ENCODE results near the gene ANKRD39.

Gene ANKRD39

GRCh38 chr2:96860065-96861029, 2.5 kb upstream of the ANKRD39 start:
- H3K9ac ChIP-seq (ENCODE audit: low read length), result no peak overlapping the region
- peak overlapping the region; percentile 24 for H3K27ac ChIP-seq (ENCODE audit: low read depth, low read length)
- peaks cover 46% of the 10 kb centered on the region for H3K4me1 ChIP-seq (ENCODE audit: insufficient read depth, low read length)
- H3K4me3 ChIP-seq (ENCODE audit: low read depth in 1 of 2, low read length in 2 of 2), result no peak overlapping the region
- no peaks in the 10 kb centered on the region for H3K9me3 ChIP-seq (ENCODE audit: low read length)
- H3K36me3 ChIP-seq (ENCODE audit: insufficient read depth, low read length), result peaks cover 39% of the 10 kb centered on the region
- H3K27me3 ChIP-seq (ENCODE audit: control insufficient read depth in 1 of 2, insufficient read depth in 2 of 2, low read length in 2 of 2), result no peaks in the 10 kb centered on the region

- H3K27ac ChIP-seq (ENCODE audit: low read depth, low read length), result peak overlapping the region; percentile 89
- no peak overlapping the region for H3K9ac ChIP-seq (ENCODE audit: low read length)
- H3K9me3 ChIP-seq (ENCODE audit: low read length), result no peaks in the 10 kb centered on the region
- H3K4me3 ChIP-seq (ENCODE audit: low read depth in 1 of 2, low read length in 2 of 2), result no peak overlapping the region
- H3K4me1 ChIP-seq (ENCODE audit: insufficient read depth, low read length), result peaks cover 40% of the 10 kb centered on the region
- peaks cover 32% of the 10 kb centered on the region for H3K36me3 ChIP-seq (ENCODE audit: insufficient read depth, low read length)
- no peaks in the 10 kb centered on the region for H3K27me3 ChIP-seq (ENCODE audit: control insufficient read depth in 1 of 2, insufficient read depth in 2 of 2, low read length in 2 of 2)
Measured at GRCh38 chr2:96859681-96860064, 1.9 kb upstream of the ANKRD39 start.

GRCh38 chr2:96859099-96859649, 1.4 kb upstream of the ANKRD39 start:
- no peaks in the 10 kb centered on the region for H3K9me3 ChIP-seq (ENCODE audit: low read length)
- H3K4me3 ChIP-seq (ENCODE audit: low read depth in 1 of 2, low read length in 2 of 2), result peak overlapping the region; percentile 20 to 45
- peak overlapping the region; percentile 89 for H3K27ac ChIP-seq (ENCODE audit: low read depth, low read length)
- peaks cover 35% of the 10 kb centered on the region for H3K4me1 ChIP-seq (ENCODE audit: insufficient read depth, low read length)
- no peaks in the 10 kb centered on the region for H3K27me3 ChIP-seq (ENCODE audit: control insufficient read depth in 1 of 2, insufficient read depth in 2 of 2, low read length in 2 of 2)
- peaks cover 27% of the 10 kb centered on the region for H3K36me3 ChIP-seq (ENCODE audit: insufficient read depth, low read length)
- no peak overlapping the region for H3K9ac ChIP-seq (ENCODE audit: low read length)

GRCh38 chr2:96856776-96857666, 795 bp downstream of the ANKRD39 start:
- no peaks in the 10 kb centered on the region for H3K9me3 ChIP-seq (ENCODE audit: low read length)
- H3K27me3 ChIP-seq (ENCODE audit: control insufficient read depth in 1 of 2, insufficient read depth in 2 of 2, low read length in 2 of 2), result no peaks in the 10 kb centered on the region
- peaks cover 23% of the 10 kb centered on the region for H3K36me3 ChIP-seq (ENCODE audit: insufficient read depth, low read length)
- H3K9ac ChIP-seq (ENCODE audit: low read length), result peak overlapping the region; percentile 46
- peak overlapping the region; percentile 67 to 88 for H3K4me3 ChIP-seq (ENCODE audit: low read depth in 1 of 2, low read length in 2 of 2)
- peaks cover 32% of the 10 kb centered on the region for H3K4me1 ChIP-seq (ENCODE audit: insufficient read depth, low read length)
- peak overlapping the region; percentile 89 for H3K27ac ChIP-seq (ENCODE audit: low read depth, low read length)

- Histone ChIP-seq H3K27ac (ENCODE audit: low read depth, low read length) (no peak overlapping the region), H3K36me3 (ENCODE audit: insufficient read depth, low read length) (peaks cover 31% of the 10 kb centered on the region), H3K4me3 (ENCODE audit: low read depth in 1 of 2, low read length in 2 of 2) (no peak overlapping the region), H3K4me1 (ENCODE audit: insufficient read depth, low read length) (peaks cover 12% of the 10 kb centered on the region), H3K9ac (ENCODE audit: low read length) (no peak overlapping the region), H3K27me3 (ENCODE audit: control insufficient read depth in 1 of 2, insufficient read depth in 2 of 2, low read length in 2 of 2) (no peaks in the 10 kb centered on the region), H3K9me3 (ENCODE audit: low read length) (no peaks in the 10 kb centered on the region)
Measured at GRCh38 chr2:96853321-96853720, 4.5 kb downstream of the ANKRD39 start.

- H3K4me3 ChIP-seq (ENCODE audit: low read depth in 1 of 2, low read length in 2 of 2), result no peak overlapping the region
- no peak overlapping the region for H3K27ac ChIP-seq (ENCODE audit: low read depth, low read length)
- H3K4me1 ChIP-seq (ENCODE audit: insufficient read depth, low read length), result peaks cover 12% of the 10 kb centered on the region
- no peaks in the 10 kb centered on the region for H3K27me3 ChIP-seq (ENCODE audit: control insufficient read depth in 1 of 2, insufficient read depth in 2 of 2, low read length in 2 of 2)
- no peaks in the 10 kb centered on the region for H3K9me3 ChIP-seq (ENCODE audit: low read length)
- H3K36me3 ChIP-seq (ENCODE audit: insufficient read depth, low read length), result peaks cover 36% of the 10 kb centered on the region
- no peak overlapping the region for H3K9ac ChIP-seq (ENCODE audit: low read length)
Measured at GRCh38 chr2:96852667-96853066, 5.1 kb downstream of the ANKRD39 start.

- H3K9me3 ChIP-seq (ENCODE audit: low read length), result no peaks in the 10 kb centered on the region
- H3K27ac ChIP-seq (ENCODE audit: low read depth, low read length), result no peak overlapping the region
- H3K9ac ChIP-seq (ENCODE audit: low read length), result no peak overlapping the region
- no peaks in the 10 kb centered on the region for H3K4me1 ChIP-seq (ENCODE audit: insufficient read depth, low read length)
- H3K36me3 ChIP-seq (ENCODE audit: insufficient read depth, low read length), result peaks cover 47% of the 10 kb centered on the region
- no peaks in the 10 kb centered on the region for H3K27me3 ChIP-seq (ENCODE audit: control insufficient read depth in 1 of 2, insufficient read depth in 2 of 2, low read length in 2 of 2)
- H3K4me3 ChIP-seq (ENCODE audit: low read depth in 1 of 2, low read length in 2 of 2), result no peak overlapping the region
Measured at GRCh38 chr2:96848264-96848663, 9.6 kb downstream of the ANKRD39 start.

- H3K36me3 ChIP-seq (ENCODE audit: insufficient read depth, low read length), result peaks cover 40% of the 10 kb centered on the region
- no peaks in the 10 kb centered on the region for H3K9me3 ChIP-seq (ENCODE audit: low read length)
- H3K4me1 ChIP-seq (ENCODE audit: insufficient read depth, low read length), result no peaks in the 10 kb centered on the region
- no peaks in the 10 kb centered on the region for H3K27me3 ChIP-seq (ENCODE audit: control insufficient read depth in 1 of 2, insufficient read depth in 2 of 2, low read length in 2 of 2)
- H3K27ac ChIP-seq (ENCODE audit: low read depth, low read length), result no peak overlapping the region
- H3K9ac ChIP-seq (ENCODE audit: low read length), result no peak overlapping the region
- H3K4me3 ChIP-seq (ENCODE audit: low read depth in 1 of 2, low read length in 2 of 2), result no peak overlapping the region
Measured at GRCh38 chr2:96847586-96847985, 10.2 kb downstream of the ANKRD39 start.

GRCh38 chr2:96846825-96847224, 11.0 kb downstream of the ANKRD39 start:
- H3K27ac ChIP-seq (ENCODE audit: low read depth, low read length), result no peak overlapping the region
- H3K9me3 ChIP-seq (ENCODE audit: low read length), result no peaks in the 10 kb centered on the region
- peaks cover 37% of the 10 kb centered on the region for H3K36me3 ChIP-seq (ENCODE audit: insufficient read depth, low read length)
- no peak overlapping the region for H3K4me3 ChIP-seq (ENCODE audit: low read depth in 1 of 2, low read length in 2 of 2)
- H3K9ac ChIP-seq (ENCODE audit: low read length), result no peak overlapping the region
- H3K4me1 ChIP-seq (ENCODE audit: insufficient read depth, low read length), result no peaks in the 10 kb centered on the region
- H3K27me3 ChIP-seq (ENCODE audit: control insufficient read depth in 1 of 2, insufficient read depth in 2 of 2, low read length in 2 of 2), result no peaks in the 10 kb centered on the region

GRCh38 chr2:96844405-96844808, 13.4 kb downstream of the ANKRD39 start:
- Histone ChIP-seq H3K9ac (ENCODE audit: low read length) (no peak overlapping the region), H3K4me3 (ENCODE audit: low read depth in 1 of 2, low read length in 2 of 2) (no peak overlapping the region), H3K36me3 (ENCODE audit: insufficient read depth, low read length) (peaks cover 26% of the 10 kb centered on the region), H3K4me1 (ENCODE audit: insufficient read depth, low read length) (peaks cover 4% of the 10 kb centered on the region), H3K27ac (ENCODE audit: low read depth, low read length) (no peak overlapping the region), H3K27me3 (ENCODE audit: control insufficient read depth in 1 of 2, insufficient read depth in 2 of 2, low read length in 2 of 2) (no peaks in the 10 kb centered on the region), H3K9me3 (ENCODE audit: low read length) (no peaks in the 10 kb centered on the region)
